Lower lobe of right lung (tissue), 2 donors: ENCODE results near the gene KLRG1. TPM values are rescaled to one million over a fixed set of nuclear protein-coding genes. Genes with fewer than 3 reads are reported as not detected.

ENCODE experiments used
- ATAC-seq, 2 donors: fragments of 200-7000 bp; cut with Tn5 transposase; one replicate each; pipeline ENCODE4 v1.9.1; 2020 to 2022; ENCODE audit warnings: mild to moderate bottlenecking in 2 of 2, moderate library complexity in 2 of 2
- DNase-seq: peaks from one replicate; pipeline ENCODE4 v3.0.0-alpha.2; 2020
- H3K27ac ChIP-seq: fragments of 200-600 bp; one replicate; pipeline ENCODE4 v1.8.0; 2022
- H3K27me3 ChIP-seq: fragments of 200-600 bp; one replicate; pipeline ENCODE4 v1.8.0; 2022; ENCODE audit warnings: low read depth
- H3K36me3 ChIP-seq: fragments of 200-600 bp; one replicate; pipeline ENCODE4 v1.8.0; 2022; ENCODE audit warnings: mild to moderate bottlenecking
- H3K4me1 ChIP-seq: fragments of 200-600 bp; one replicate; pipeline ENCODE4 v1.8.0; 2022
- H3K4me3 ChIP-seq: fragments of 200-600 bp; one replicate; pipeline ENCODE4 v1.8.0; 2022; ENCODE audit warnings: mild to moderate bottlenecking
- H3K9me3 ChIP-seq: fragments of 200-600 bp; one replicate; pipeline ENCODE4 v1.8.0; 2022
- CTCF ChIP-seq: fragments of 200-600 bp; IDR thresholded peaks from one replicate; pipeline ENCODE4 v1.8.0; 2022; ENCODE audit warnings: antibody characterized with exemption, mild to moderate bottlenecking
- intact Hi-C: fragments of 100-400 bp; cut with DNase I; formaldehyde crosslinking; loops from one replicate; pipeline ENCODE4 v1.11.0; 2022
- total RNA-seq: library from RNA; stranded (reverse); fragmentation: NEBNext Ultra II Directional; extraction: Animal tissue kit (Norgen Biotek cat#: 25700); gene quantifications from one replicate; pipeline ENCODE4 v1.2.1, GENCODE V29; 2021
- donor health status: DM: no; HTN: yes; CAD: no; lungs with severe emphysema.

Gene KLRG1
- total RNA-seq, 1 donor from 2014 or later, result 4.8 TPM

- H3K4me3 ChIP-seq, result no peak overlapping the region
- TF ChIP-seq CTCF, result no peak
- DNase-seq, result no peak
- intact Hi-C loops, result no loop called here
- H3K9me3 ChIP-seq, result peaks cover 4% of the 10 kb centered on the region
- H3K27me3 ChIP-seq, result no peaks in the 10 kb centered on the region
- H3K4me1 ChIP-seq, result peaks cover 20% of the 10 kb centered on the region
- ATAC-seq, result no peak
- no peaks in the 10 kb centered on the region for H3K36me3 ChIP-seq
- H3K27ac ChIP-seq, result no peak overlapping the region
These were observed 4.1 kb upstream of the KLRG1 start for GRCh38 chr12:8985213-8985754.

- no peak overlapping the region for H3K4me3 ChIP-seq
- no peak overlapping the region for H3K27ac ChIP-seq
- TF ChIP-seq CTCF, result no peak
- ATAC-seq, result no peak
- H3K36me3 ChIP-seq, result no peaks in the 10 kb centered on the region
- no peaks in the 10 kb centered on the region for H3K9me3 ChIP-seq
- intact Hi-C loops, result no loop called here
- peaks cover 20% of the 10 kb centered on the region for H3K4me1 ChIP-seq
- no peaks in the 10 kb centered on the region for H3K27me3 ChIP-seq
- no peak for DNase-seq
These were observed 2.2 kb upstream of the KLRG1 start for GRCh38 chr12:8987163-8987562.

DNA sequence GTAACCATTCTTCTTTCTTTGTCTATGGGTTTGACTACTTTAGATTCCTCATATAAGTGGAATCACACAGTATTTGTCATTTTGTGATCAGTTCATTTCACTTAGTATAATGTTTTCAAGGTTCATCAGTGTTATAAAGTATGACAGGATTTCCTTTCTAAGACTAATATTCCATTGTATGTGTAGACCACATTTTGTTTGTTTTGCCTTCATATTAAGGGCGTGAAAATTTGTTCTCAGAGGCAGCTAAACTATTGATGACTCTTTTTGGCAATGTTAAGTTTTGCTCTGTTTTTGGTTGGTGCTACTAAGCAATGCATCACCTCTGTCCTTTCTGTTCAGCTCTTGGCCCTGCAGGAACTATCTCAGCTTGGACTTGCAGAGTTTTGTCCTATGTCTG is 1.7 kb upstream of the KLRG1 start:
- Histone ChIP-seq H3K27ac (no peak overlapping the region), H3K9me3 (no peaks in the 10 kb centered on the region), H3K27me3 (no peaks in the 10 kb centered on the region), H3K36me3 (no peaks in the 10 kb centered on the region), H3K4me3 (no peak overlapping the region), H3K4me1 (peaks cover 20% of the 10 kb centered on the region)
- DNase-seq (no peak), ATAC-seq (no peak)
- no peak for TF ChIP-seq CTCF
- intact Hi-C loops, result no loop called here

DNA sequence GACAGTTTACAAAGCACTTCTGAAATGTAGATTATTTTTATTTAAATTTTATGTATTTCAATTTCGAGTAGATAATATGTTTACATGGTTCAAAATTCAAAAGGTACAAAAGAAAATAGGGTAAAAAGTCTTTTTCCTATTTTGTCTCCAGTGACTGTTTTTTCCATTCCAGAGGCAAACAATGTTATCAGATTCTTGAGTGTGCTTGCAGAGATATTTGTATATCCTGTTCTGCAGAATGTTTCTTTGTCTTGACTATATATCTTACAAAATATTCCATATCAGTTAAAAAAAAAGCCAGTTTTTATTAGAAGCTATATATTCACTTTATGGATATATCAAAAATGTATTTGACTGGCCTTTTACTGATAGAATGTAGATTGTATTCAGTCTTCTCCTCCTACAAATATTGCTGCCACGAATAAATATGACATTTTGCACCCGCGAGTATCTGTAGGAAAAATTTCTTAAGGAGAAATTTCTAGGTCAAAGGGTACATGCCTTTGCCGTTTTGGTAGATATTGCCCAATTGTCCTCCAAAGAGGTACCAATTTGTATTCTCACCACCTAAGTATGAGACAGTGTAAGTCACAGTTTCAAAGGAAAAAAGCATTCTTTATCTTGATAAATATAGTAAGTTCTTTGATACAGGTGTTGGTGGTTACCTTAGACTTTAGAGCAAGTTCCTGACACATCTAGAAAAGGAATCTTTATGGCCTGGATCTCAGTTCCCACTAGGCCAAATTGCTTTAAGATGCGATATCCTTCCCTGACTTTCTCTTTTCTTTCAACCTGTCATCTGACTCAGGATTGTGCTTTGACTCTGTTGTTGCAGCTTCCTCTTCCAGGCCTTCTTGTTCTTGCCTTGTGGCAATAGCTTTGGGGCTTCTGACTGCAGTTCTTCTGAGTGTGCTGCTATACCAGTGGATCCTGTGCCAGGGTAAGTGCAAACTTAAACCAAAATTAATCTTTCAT is 2.3 kb downstream of the KLRG1 start:
- Histone ChIP-seq H3K9me3 (no peaks in the 10 kb centered on the region), H3K27ac (no peak overlapping the region), H3K27me3 (no peaks in the 10 kb centered on the region), H3K4me1 (peaks cover 20% of the 10 kb centered on the region), H3K4me3 (no peak overlapping the region), H3K36me3 (no peaks in the 10 kb centered on the region)
- intact Hi-C loops, result no loop called here
- no peak for TF ChIP-seq CTCF
- ATAC-seq, result peak in 1 of 2 donors; percentile 30
- no peak for DNase-seq

- DNase-seq (no peak), ATAC-seq (no peak)
- H3K9me3 ChIP-seq, result no peaks in the 10 kb centered on the region
- intact Hi-C loops, result no loop called here
- no peaks in the 10 kb centered on the region for H3K27me3 ChIP-seq
- TF ChIP-seq CTCF, result no peak
- H3K4me1 ChIP-seq, result peaks cover 7% of the 10 kb centered on the region
- no peak overlapping the region for H3K27ac ChIP-seq
- no peak overlapping the region for H3K4me3 ChIP-seq
- H3K36me3 ChIP-seq, result no peaks in the 10 kb centered on the region
These were observed 4.5 kb downstream of the KLRG1 start for GRCh38 chr12:8993827-8994226.
